Gastroesophageal sphincter (tissue), 3 donors: ENCODE measurements around the gene MAP4K4.

Experiments
- EP300 ChIP-seq: sonication (generic); formaldehyde crosslinking; IDR thresholded peaks from one replicate; pipeline ENCODE4 v1.6.1; 2017; ENCODE audit warnings: antibody characterized with exemption, mild to moderate bottlenecking
- POLR2A ChIP-seq, 2 donors: fragments of 450-650 bp; IDR thresholded peaks; one replicate each; pipeline ENCODE4 v1.6.1; 2017; ENCODE audit warnings: antibody characterized with exemption in 2 of 2, mild to moderate bottlenecking in 2 of 2, moderate library complexity in 1 of 2
- POLR2AphosphoS5 ChIP-seq: sonication (generic); formaldehyde crosslinking; IDR thresholded peaks from one replicate; pipeline ENCODE4 v1.6.1; 2017; ENCODE audit warnings: antibody characterized with exemption
- TF ChIP-seq, protein P1 (sequence below), 4 experiments: fragments of 200-600 bp in 2 of 4; fragments of 450-650 bp in 2 of 4; sonication (generic) in 1 of 4; IDR thresholded peaks; one replicate each; pipeline ENCODE4 v1.5.1; 2017 to 2019; ENCODE audit warnings: antibody characterized with exemption in 4 of 4, mild to moderate bottlenecking in 2 of 4, moderate library complexity in 2 of 4

DNA sequence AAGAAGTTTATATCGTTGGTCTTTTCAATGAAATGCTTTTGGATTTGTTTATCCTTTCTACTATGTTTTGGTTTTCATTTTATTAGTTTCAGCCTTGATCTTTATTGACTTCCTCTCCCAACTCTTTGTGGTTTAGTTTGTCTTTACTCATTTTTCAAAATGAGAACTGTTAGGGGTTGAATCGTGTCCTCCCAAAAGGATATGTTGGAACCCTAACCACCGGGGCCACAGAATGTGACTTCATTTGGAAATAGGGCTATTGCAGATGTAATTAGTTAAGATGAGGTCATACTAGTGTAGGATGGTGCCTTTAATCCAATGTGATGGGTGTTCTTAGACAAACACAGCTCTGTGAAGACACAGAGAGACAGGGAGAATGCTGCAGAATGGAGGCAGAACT is 233.9 kb downstream of the MAP4K4 start:
- TF ChIP-seq, protein P1, sequence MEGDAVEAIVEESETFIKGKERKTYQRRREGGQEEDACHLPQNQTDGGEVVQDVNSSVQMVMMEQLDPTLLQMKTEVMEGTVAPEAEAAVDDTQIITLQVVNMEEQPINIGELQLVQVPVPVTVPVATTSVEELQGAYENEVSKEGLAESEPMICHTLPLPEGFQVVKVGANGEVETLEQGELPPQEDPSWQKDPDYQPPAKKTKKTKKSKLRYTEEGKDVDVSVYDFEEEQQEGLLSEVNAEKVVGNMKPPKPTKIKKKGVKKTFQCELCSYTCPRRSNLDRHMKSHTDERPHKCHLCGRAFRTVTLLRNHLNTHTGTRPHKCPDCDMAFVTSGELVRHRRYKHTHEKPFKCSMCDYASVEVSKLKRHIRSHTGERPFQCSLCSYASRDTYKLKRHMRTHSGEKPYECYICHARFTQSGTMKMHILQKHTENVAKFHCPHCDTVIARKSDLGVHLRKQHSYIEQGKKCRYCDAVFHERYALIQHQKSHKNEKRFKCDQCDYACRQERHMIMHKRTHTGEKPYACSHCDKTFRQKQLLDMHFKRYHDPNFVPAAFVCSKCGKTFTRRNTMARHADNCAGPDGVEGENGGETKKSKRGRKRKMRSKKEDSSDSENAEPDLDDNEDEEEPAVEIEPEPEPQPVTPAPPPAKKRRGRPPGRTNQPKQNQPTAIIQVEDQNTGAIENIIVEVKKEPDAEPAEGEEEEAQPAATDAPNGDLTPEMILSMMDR (IDR thresholded peaks at IDR 0.05), result no peak
- no peak for TF ChIP-seq EP300
- no peak for TF ChIP-seq POLR2A (IDR thresholded peaks at IDR 0.05)
- no peak for TF ChIP-seq POLR2AphosphoS5
